Stimulated activated CD8-positive, alpha-beta memory T cell treated with anti-CD3 and anti-CD28 coated beads, Interleukin-7, amount 100 ng/mL, for 4 hours (primary cell): ENCODE results near the gene CD68.
A peak's percentile ranks its signal among the peaks of the same experiment; 100 is the strongest.

ENCODE experiments used
- DNase-seq, 2 donors: peaks; one replicate each; pipeline ENCODE4 v3.0.0-alpha.2; 2020; ENCODE audit warnings: low read depth in 2 of 2

Gene CD68

DNA sequence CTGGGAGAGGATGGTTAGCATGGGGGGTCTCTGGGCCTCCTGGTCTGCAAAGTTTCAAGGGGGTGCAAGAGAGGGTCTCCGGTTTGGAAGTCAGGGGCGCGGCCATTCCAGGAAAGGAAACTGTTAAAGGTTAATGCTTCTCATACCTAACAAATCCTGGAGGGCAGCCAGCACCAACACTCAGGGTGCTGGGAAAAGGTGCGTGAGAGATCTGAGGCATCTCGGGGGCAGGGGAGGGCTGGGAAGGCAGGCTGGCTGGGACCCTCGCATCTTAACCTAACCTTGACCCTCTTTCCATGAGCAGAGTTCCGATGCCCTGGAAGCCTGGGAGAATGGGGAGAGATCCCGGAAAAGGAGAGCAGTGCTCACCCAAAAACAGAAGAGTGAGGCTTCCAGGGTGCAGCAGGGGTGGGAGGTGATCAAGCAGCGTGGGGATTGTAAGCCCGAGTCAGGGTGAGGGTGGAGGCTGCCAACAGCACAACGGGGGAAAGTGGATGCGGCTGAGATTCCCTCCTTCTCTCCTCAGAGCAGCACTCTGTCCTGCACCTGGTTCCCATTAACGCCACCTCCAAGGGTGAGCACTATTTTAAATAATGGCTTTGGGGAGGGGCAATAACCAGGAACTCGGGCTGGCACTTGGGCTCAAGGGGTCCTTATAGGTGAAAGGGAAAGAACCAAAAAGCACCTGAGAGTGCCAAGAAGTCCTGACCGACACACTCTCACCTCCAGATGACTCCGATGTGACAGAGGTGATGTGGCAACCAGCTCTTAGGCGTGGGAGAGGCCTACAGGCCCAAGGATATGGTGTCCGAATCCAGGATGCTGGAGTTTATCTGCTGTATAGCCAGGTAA is 19.9 kb upstream of the CD68 start:
- no peak for DNase-seq

DNA sequence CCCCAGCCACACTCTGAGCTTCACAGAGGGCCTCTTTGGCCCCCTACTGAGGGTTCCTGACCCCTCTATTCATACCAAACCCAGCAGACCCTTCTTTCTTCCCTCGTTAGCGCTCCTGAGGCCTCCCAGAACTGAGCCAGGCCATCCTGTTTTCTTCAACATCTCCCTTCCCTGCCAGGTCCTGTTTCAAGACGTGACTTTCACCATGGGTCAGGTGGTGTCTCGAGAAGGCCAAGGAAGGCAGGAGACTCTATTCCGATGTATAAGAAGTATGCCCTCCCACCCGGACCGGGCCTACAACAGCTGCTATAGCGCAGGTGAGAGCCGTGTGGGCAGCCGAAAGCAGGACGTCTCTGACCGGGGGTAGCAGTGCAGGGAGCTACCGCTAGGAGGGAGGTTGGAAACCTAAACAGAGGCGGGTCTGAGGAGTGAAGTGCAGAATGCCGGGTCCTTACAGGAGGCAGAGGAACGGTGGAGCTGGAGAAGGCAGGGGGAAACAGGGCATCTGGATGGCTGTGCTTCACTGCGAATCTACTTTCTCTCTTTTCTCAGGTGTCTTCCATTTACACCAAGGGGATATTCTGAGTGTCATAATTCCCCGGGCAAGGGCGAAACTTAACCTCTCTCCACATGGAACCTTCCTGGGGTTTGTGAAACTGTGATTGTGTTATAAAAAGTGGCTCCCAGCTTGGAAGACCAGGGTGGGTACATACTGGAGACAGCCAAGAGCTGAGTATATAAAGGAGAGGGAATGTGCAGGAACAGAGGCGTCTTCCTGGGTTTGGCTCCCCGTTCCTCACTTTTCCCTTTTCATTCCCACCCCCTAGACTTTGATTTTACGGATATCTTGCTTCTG is 19.0 kb upstream of the CD68 start:
- peak in 1 of 2 donors; percentile 20 for DNase-seq

DNA sequence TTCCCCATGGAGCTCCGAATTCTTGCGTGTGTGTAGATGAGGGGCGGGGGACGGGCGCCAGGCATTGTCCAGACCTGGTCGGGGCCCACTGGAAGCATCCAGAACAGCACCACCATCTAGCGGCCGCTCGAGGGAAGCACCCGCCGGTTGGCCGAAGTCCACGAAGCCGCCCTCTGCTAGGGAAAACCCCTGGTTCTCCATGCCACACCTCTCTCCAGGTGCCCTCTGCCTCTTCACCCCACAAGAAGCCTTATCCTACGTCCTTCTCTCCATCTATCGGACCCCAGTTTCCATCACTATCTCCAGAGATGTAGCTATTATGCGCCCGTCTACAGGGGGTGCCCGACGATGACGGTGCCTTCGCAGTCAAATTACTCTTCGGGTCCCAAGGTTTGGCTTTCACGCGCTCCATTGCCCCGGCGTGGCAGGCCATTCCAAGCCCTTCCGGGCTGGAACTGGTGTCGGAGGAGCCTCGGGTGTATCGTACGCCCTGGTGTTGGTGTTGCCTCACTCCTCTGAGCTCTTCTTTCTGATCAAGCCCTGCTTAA is 18.3 kb upstream of the CD68 start:
- DNase-seq = peak; percentile 74 to 76

DNA sequence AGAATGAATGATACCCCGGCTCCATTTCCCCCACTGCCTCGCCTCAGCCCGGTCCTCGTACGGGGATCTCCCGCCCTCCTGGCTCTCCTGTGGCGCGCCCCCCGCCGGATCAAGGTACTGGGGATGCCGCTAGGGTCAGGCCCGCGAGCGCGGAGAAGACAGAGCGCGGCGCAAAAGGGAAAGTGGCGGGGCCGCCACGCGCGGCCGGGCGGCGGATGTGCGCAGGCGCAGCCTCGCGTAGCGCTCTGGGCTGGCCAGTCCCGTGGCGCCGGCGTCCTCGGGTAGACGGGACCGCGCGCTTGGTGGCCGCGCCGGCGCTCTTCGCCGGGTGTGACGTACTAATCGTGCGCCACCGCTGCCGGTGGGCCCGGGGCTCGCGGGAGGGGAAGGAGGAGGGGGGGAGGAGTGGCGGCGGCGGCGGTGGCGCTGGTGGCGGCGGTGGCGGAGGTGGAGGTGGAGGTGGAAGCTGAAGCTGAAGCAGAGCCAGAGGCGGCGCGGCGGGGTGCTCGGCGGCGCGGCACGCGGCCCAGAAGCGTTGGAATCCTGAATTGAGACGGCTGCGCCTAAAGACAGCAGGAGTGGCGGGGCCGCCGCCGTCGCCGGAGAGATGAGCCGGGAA is 17.7 kb upstream of the CD68 start, which contains the start of gene SENP3:
TSS of gene SENP3 (plus strand) at position 331 of the 619 bp plus-strand sequence. CDS start 1,158 bp downstream, outside the sequence.
- DNase-seq = peak; percentile 76 to 91

DNA sequence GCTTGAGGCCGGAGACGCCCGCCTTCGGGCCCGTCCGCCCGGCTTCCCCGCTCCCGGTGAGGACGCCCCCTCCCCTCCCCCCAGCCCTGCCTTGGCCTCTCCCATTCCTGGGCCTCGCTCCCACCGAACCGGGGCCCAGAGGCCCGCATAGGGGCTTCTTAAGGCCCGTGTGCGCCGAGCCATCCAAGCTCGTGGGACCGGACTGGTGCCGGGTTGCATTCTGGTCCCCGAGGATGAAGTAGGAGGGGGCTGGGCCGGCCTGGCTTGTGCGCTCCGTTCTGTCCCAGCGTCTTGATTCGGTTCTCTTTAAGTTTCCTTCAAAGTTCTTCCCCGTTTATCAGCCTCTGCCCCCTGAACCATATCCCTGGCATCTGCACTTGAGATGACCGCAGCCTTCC is 17.2 kb upstream of the CD68 start:
- no peak for DNase-seq

DNA sequence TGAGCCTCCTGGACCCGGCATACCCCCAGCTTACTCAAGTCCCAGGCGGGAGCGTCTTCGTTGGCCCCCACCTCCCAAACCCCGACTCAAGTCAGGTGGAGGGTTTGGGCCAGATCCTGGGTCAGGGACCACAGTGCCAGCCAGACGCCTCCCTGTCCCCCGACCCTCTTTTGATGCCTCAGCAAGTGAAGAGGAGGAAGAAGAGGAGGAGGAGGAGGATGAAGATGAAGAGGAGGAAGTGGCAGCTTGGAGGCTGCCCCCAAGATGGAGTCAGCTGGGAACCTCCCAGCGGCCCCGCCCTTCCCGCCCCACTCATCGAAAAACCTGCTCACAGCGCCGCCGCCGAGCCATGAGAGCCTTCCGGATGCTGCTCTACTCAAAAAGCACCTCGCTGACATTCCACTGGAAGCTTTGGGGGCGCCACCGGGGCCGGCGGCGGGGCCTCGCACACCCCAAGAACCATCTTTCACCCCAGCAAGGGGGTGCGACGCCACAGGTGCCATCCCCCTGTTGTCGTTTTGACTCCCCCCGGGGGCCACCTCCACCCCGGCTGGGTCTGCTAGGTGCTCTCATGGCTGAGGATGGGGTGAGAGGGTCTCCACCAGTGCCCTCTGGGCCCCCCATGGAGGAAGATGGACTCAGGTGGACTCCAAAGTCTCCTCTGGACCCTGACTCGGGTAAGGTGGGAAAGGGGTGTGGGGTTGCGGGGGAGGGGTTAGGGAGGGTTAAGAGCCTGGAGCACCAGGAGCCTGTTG is 16.1 kb upstream of the CD68 start:
- no peak for DNase-seq

DNA sequence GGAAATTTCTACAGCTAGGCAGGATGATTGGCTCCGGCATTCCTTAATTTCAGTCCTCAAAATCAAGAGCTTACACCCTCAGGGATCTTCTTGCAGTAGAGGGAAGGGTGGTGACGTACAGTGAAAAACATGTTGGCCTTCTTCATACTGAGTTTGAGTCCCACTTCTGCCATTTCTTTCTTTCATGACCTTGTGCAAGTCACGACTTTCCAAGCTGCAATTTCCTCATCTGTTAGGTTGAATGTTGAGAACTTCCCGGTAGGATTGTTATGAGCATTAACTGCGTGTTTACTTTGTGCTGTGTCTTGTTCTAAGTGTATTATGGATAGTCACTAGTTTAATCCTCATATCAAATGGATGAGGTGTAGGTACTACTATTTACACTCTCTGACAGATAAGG is 9.9 kb upstream of the CD68 start:
- DNase-seq = no peak

DNA sequence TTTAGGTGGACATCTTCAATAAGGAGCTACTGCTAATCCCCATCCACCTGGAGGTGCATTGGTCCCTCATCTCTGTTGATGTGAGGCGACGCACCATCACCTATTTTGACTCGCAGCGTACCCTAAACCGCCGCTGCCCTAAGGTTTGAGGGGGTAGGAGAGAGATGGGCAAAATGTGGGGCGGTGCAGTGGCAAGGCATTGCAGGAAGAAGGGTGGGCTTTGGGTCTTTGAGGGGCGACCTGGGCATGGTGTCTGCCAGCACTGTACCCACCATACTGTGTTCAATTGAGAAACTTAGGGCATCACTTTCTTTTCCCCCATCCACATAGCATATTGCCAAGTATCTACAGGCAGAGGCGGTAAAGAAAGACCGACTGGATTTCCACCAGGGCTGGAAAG is 9.1 kb upstream of the CD68 start:
- no peak for DNase-seq

DNA sequence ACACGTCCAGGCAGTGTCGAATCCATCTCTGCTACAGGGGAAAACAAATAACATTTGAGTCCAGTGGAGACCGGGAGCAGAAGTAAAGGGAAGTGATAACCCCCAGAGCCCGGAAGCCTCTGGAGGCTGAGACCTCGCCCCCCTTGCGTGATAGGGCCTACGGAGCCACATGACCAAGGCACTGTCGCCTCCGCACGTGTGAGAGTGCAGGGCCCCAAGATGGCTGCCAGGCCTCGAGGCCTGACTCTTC is 7.2 kb upstream of the CD68 start:
- DNase-seq = peak in 1 of 2 donors; percentile 99

DNA sequence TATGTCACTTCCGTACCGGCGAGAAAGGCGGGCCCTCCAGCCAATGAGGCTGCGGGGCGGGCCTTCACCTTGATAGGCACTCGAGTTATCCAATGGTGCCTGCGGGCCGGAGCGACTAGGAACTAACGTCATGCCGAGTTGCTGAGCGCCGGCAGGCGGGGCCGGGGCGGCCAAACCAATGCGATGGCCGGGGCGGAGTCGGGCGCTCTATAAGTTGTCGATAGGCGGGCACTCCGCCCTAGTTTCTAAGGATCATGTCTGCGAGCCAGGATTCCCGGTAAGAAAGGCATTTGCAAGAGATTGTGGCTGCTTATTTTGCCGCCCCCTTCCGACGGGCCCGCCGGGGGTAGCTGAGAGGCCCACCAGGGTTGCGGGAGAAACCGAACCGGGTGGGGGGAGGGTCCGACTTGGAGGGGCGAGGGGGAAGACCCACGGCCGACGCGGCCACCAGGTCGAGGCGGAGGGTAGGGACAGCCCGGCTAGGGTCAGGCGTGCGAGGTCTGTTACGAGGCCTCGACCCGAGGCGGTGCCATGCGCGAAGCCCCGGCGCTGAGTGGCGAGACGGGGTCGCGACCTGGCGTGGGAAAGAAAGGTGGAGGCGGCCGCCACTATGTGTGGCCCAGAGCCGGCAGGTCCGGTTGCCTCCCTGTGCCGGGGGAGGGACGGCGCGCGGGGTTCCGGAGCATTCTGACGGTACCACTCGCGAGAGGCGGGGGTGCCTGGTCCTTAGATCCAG is 6.7 kb upstream of the CD68 start:
- peak in 1 of 2 donors; percentile 99 for DNase-seq

DNA sequence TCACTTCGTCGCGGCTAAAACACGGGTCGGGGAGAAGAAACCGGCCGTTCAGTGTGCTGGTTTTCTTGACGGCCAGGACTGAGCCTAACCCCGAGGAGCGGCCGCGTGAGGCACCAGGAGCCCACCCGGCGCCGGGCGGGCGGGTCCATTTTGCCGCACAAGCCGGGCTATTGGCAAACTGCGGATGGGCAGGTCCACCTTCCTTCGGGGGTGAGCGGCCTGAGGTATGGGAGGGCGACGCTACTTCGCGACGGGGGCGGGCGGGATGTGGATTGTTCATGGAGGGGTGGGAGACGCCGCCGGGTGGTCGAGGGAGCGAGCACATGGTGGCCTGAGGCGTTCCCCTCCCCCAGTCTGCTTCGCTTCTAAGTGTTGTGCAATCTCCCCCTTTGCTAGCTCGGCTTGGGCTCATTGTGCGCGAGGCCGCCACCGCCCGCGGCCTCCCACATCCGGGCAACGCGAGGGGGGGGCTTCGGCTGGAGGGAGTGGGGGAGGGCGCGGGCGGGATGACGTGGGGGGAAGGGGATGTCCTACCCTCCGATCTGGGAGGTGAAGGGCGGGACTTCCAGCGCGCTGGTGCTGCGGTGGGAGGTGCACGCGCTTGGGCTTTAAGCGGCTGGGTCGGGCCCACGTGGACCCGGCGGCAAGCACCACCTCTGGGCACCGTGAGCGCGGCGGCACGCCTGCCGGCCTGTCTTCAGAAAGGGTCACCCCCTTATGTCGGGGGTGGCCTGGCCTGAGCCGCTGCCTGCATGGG is 5.9 kb upstream of the CD68 start:
- DNase-seq = peak; percentile 88 to 92

DNA sequence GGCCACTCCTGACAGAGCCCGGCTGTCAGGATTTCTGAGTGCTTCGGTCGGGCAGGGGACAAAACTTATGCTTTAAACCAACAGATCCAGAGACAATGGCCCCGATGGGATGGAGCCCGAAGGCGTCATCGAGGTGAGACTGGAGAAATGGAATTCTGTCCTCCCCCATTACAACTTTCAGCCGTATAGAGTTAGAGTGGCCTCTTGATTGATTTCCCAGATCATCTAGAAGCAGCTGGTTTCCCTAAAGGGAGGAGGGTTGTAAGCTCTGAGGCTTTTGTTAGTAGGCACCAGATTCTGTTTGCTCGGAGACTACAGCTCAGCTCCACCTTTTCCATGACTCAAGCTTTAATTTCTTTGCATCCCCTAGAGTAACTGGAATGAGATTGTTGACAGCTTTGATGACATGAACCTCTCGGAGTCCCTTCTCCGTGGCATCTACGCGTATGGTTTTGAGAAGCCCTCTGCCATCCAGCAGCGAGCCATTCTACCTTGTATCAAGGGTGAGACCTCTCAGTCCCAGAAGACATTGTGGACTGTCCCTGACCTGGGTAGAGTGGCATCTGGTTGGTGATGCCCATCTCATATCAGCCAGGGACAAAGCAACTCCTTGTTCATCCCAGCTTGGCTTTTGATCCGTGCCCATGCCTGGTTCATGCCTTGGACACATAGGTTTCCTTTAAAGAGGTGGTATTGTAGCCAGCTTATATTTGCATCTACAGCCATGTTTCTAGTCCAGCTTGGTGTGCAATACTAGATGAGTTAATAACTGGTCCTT is 5.1 kb upstream of the CD68 start:
- DNase-seq = no peak

DNA sequence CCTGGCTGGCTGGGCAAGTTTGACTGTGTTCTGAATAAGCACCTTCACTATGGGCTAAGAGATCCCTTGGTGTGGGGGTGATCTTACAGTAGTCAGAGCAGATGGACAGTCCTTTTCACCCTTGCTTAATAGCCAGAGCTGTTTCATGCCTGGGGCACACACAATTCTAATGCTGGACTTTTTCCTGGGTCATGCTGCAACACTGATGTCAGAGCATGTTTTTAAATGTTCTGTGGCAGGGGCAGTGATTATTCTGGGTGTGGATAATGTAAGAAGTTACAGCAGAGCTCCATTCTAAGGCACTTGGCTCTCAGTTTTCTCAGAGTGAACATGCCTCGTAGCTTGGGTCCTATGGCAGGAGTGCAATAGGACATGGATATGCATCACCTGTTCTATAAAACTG is 4.0 kb upstream of the CD68 start:
- no peak for DNase-seq

DNA sequence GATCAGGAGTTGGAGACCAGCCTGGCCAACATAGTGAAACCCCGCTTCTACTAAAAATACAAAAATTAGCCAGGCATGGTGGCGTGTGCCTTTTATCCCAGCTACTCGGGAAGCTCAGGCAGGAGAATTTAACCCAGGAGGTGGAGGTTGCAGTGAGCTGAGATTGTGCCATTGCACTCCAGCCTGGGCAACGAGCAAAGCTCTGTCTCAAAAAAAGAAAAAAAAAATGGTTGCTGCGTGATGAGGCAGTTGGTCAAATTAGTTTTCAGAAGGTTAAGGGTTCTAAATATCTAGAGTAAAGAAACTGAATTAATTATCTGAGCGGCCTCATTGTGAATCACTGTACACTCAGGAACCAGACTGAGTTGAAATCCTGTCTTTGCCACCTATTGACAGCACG is 3.5 kb upstream of the CD68 start:
- no peak for DNase-seq

DNA sequence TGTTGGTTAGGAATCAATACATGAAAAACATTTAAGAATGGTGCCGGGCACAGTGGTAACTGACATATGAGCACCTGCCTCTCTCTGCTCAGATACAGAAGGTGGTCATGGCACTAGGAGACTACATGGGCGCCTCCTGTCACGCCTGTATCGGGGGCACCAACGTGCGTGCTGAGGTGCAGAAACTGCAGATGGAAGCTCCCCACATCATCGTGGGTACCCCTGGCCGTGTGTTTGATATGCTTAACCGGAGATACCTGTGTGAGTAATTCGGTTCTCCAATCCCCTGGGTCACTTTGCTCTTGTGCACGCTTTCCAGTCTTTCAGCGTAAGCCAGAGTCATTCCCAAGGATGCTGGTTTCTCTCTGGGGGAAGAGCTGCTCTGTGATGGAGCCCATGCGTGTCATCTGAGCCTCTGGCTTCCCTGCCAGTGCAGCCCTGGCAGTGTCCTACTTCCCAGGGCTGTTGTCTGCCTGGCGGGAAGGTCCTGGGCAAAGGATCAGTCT is 3.0 kb upstream of the CD68 start:
- no peak for DNase-seq

DNA sequence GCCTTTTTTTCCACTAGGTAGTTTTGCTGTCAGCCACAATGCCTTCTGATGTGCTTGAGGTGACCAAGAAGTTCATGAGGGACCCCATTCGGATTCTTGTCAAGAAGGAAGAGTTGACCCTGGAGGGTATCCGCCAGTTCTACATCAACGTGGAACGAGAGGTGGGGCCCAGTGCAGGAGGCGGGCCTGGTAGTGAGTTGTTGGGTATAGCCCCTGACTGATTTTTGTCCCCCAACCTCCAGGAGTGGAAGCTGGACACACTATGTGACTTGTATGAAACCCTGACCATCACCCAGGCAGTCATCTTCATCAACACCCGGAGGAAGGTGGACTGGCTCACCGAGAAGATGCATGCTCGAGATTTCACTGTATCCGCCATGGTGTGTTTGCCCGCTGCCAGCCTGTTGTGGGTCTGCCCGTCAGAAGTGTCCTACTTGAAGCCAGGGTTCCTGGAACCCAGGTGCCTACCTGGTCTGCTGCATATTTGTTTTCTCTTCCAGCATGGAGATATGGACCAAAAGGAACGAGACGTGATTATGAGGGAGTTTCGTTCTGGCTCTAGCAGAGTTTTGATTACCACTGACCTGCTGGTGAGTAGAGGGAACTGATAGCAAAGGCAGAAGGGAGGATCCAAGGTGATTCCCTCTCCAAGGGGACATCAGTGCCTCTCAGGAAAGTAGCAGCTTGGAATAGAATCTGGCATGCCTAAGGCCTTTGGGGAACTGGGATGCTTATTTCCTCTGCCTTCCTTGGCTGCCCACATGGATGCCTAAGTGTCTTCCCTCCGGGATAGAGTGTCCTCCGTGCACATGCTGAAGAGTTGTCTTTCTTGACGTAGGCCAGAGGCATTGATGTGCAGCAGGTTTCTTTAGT is 1.9 kb upstream of the CD68 start:
- no peak for DNase-seq

DNA sequence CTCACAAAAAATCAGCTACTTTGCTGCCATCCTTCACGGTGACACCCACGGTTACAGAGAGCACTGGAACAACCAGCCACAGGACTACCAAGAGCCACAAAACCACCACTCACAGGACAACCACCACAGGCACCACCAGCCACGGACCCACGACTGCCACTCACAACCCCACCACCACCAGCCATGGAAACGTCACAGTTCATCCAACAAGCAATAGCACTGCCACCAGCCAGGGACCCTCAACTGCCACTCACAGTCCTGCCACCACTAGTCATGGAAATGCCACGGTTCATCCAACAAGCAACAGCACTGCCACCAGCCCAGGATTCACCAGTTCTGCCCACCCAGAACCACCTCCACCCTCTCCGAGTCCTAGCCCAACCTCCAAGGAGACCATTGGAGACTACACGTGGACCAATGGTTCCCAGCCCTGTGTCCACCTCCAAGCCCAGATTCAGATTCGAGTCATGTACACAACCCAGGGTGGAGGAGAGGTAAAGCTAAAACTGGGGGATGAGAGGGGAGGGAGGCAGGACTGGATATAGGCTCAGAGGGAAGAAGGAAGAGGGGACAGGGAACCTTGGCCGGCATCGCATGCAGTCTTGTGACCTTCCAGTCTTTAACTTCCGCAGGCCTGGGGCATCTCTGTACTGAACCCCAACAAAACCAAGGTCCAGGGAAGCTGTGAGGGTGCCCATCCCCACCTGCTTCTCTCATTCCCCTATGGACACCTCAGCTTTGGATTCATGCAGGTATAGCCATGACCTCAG is 581 bp downstream of the CD68 start:
- DNase-seq = no peak
